Endometrium (tissue), 2 donors: Measurements from ENCODE around the gene LRRC3.

ENCODE experiments used
- FAIRE-seq: peaks from 2 replicates; lab custom pipeline; 2012; peaks lifted over from hg19 to GRCh38; lab: Jason Lieb, UNC
- donor health status: control.
- donor health status: control.

LRRC3 gene

DNA sequence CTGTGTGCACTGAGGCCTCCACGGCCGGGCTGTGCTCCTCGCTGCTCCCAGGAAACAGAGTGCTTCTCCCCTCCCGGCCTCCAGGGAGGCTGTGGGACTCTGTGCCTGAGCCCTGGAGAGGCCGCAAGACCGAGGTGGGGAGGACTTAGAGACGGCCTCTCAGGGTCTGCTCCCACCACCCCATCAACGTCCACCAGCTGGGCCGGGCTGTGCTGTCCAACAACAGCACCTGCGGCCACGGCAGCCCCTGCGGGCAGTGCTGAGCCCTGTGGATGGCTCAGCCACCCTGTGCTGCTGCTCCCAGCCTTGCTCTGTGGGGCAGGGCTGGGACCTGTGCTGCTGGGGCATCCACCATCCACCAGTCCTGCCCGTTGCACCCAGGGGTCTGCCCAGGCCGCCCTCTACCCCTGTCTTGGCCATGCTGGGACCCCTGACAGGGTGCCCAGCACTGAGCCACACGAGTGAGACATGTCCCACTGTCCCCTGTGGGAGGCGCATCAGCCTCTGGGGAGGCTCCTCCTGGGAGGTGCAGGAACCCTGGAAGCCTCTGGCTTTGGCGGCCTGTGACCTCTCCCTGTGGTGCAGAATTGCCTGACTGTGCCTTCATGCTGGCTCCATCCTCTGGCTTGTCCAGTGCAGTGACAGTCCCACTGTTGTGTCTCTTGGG lies 31.2 kb upstream of the LRRC3 start:
- FAIRE-seq, result no peak

DNA sequence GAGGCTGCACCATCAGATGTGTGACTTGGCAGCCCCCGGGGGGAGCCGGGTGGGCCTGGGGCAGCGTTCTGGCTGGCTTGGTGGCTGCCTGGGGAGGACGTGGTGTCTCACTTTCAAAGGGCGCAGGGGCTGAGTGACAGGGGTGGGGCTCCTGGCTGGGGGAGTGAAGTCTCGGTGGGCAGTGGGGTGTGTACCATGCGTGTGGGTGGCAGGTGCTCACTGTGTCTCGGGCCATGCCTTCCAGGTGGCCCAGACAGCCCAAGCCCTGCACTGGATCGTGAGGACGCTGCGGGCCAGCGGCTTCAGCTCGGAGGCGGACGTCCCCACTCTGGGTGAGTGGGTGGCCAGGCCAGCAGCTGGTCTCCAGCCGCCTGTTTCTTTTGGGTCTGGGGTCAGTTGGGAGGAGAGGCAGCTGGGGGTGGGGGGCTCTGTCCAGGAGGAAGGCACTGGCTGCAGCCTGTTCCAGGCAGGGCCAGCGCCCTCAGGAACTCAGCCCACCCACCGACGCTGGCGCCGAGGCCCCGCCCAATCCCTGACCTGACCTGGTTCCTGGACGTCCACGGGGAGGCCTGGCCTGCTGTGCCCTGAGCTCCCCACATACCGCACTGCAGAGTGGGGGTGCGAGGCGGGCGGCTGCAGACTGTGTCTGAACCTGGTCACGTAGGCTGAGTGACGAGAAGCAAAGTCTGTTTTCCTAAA lies 30.6 kb upstream of the LRRC3 start:
- no peak for FAIRE-seq

DNA sequence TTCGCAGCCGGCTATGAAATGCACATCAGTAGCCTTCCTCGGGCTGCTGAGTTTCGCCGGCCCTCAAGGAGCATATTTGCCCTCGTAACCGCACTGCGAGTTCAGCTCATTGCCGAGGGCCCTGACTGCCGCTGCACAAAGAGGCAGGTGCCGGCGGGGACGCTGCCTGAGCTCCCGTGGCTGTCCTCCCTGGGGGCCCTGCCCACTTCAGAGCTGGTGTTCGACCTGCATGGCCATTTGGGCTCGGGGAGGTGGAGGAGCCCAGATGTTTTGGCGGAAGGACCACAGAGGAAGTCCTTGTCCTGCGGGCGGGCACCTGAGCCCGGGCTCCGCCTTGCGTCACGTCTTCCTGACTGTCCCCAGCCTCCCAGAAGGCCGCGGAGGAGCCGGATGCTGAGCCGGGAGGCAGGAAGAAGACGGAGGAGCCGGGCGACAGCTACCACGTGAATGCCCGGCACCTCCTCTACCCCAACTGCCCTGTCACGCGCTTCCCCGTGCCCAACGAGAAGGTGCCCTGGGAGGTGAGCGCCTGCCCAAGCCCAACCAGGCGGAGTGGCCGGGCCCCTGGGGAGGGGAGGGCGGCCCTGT lies 29.9 kb upstream of the LRRC3 start:
- FAIRE-seq, result no peak

DNA sequence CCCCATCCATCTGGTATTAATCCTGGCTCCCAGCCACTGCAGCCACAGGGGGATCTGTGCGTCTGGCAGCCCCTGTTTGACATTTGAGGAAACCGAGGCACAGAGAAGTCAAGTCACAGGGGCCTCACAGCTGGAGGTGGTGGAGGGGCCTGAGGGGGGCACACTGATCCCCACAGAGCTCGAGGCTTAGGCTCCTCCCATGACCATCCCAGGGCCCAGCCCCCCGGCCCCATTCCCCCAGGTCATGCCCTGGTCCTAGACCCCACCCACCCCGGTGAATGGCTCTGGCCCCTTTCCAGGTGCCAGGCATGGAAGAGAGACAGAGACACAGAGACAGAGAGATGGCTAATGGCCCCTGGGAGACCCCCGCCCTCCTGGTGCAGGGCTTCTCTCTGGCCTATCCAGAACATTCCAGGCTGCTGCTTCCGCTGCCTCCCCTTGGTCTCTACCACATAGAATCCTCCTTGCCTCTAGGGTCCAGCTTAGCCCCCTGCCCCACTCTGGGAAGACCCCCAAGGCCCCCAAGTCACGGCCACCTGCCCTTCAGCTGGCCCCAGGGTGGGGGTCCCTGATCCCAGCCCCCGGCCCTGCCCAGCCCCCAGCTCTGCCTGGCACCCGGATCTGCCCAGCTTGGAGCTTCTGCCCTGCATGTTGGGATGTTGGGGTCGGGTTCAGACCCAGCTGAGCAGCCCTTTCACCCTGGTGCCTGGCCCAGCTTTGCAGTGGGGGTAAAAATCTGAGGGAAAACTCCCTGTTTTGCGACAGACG lies 29.2 kb upstream of the LRRC3 start:
- no peak for FAIRE-seq

DNA sequence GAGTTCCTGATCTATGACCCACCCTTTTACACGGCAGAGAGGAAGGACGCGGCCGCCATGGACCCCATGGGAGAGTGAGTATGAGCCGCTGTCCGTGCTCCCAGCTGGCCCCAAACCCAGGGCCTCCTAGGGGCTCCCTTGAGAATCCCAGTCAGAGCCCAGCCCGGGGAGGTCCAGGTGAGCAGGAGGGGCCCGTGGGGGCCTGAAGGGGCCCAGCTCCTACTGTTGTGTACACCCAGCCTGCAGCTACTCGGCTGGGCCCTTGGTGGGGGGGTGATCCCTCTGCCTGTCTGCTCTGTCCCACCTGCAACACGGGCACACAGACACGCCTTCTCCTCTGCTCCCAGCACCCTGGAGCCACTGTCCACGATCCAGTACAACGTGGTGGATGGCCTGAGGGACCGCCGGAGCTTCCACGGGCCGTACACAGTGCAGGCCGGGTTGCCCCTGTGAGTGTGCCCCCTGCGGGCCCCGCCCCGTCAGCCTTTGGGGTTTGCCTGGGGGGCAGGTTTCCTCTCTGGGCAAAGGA lies 28.6 kb upstream of the LRRC3 start:
- FAIRE-seq, result no peak

DNA sequence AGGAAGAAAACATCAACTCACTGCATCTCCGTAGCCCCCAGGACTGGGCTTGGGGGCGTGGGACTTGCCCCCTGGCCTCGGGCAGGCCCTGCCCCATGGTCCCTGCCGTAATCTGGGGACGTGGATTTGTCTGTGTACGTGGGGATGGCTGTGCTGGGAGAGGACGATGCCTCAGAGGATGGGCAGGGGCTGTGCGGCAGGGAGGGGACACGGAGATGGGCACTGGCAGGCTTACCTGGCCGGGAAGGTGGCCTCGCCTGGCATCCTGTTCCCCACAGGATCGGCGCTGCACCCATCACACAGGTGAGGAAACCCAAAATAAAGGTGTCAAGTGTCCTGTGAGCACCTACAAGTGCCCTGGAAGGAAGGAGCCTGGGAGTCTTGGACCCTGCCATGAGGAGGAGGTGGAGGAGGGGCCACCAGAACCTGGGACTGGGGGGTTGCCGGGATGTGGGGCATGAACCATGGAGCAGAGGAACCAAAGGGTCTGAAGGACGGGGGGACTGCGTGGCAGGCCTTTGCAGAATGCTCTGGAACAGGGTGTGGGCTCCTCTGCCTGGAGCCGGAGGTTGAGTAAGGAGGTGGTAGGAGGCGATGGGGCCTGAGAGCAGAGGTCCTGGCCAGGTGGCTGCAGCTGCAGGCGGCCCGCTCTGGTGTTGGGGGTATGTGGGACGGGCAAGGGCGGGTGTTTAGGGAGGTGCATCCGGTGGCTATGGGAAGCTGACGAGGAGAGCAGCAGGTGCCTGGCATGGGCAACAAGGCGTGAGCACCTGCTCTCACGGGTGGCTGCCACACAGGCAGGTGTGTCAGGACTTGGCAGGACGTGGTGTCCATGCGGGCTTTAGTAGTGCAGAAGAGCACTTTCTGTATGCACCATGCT lies 27.8 kb upstream of the LRRC3 start:
- FAIRE-seq, result no peak

DNA sequence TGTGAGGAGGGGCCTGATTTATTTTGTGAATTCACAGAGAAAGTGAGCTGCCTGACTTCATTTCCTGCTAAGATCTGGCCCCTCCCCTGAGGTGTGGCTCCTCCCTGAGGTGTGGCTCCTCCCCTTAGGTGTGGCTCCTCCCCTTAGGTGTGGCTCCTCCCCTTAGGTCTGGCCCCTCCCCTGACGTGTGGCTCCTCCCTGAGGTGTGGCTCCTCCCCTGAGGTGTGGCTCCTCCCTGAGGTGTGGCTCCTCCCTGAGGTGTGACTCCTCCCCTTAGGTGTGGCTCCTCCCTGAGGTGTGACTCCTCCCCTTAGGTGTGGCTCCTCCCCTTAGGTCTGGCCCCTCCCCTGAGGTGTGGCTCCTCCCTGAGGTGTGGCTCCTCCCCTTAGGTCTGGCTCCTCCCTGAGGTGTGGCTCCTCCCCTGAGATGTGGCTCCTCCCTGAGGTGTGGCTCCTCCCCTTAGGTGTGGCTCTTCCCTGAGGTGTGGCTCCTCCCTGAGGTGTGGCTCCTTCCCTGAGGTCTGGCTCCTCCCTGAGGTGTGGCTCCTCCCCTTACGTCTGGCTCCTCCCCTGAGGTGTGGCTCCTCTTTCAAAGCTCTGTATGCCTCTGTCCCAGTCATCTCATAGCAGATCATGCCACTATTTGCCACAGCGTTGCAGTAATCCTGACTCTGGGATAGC lies 26.9 kb upstream of the LRRC3 start:
- no peak for FAIRE-seq

DNA sequence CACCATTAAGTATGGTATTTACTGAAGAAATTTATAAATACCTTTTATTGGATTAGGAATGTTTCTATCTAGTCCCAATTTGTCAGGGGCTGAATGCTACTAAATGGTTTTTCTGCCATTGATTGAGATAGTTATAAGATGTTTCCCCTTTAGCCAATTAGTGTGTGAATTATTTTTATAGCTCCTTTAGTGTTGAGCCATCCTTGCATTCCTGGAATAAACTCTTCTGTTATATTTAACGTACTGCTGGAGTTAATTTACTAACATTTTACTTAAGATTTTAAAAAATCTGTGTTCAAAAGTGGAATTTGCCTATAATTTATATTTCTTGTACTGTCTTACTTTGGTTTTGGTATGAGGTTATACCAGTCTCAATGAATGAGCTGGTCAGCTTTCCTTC lies 25.4 kb upstream of the LRRC3 start:
- no peak for FAIRE-seq

DNA sequence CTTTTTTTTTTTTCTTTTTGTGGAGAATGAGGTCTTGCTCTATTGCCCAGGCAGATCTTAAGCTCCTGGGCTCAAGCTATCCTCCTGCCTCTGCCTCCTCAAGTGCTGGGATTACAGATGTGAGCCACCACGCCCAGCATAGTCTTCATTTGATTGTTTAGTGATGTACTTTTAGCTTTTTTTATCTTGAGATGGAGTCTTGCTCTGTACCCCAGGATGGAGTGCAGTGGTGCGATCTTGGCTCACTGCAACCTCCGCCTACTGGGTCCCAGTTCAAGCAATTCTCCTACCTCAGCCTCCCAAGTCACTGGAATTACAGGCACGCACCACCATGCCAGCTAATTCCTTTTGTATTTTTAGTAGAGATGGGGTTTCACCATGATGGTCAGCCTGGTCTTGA lies 24.0 kb upstream of the LRRC3 start:
- FAIRE-seq, result no peak

DNA sequence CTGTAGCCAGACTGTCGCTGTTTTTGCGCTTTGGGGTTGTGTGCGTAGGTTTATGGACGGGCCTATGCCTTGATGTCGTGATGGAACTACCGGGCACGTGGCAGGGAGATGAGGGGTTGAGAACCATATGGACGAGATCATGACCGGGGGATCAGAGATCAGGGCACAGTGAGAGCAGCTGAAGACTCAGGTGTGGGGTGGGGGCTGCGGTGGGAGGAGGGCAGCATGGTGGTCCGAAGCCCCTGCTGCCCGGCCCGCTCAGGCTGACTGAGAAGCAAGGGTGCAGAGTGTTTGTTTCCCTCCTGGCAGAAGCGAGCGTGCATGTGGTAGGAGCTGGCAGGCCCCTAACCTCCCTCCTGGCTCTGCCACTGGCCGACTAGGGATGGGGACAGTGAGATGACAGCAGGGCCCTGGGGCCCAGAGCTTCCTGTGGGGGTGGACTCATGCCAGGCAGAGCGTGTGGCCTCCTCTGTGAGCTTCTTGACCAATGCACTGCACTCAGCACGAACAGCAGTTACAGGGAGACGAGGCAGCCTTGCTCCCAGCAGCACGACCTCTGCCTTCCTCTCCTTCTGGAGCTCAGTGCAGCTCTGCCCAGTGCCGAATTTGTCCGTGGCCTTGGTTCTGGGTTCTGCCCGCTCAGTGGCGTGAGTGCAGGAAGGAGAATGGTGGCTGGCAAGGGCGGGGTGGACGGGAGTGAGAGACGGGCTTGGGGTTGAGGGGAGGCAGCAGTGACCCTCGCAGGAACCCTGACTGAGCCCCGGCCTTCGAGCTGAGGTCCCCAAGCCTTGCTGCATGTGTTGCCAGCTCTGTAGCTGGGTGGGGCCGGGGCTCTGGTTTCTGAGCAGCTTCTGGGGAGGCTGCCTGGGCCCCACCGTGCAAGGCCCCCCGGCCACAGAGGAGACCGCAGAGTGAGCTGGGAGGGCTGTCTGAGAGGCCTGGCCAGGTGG lies 22.2 kb upstream of the LRRC3 start:
- FAIRE-seq, result no peak

DNA sequence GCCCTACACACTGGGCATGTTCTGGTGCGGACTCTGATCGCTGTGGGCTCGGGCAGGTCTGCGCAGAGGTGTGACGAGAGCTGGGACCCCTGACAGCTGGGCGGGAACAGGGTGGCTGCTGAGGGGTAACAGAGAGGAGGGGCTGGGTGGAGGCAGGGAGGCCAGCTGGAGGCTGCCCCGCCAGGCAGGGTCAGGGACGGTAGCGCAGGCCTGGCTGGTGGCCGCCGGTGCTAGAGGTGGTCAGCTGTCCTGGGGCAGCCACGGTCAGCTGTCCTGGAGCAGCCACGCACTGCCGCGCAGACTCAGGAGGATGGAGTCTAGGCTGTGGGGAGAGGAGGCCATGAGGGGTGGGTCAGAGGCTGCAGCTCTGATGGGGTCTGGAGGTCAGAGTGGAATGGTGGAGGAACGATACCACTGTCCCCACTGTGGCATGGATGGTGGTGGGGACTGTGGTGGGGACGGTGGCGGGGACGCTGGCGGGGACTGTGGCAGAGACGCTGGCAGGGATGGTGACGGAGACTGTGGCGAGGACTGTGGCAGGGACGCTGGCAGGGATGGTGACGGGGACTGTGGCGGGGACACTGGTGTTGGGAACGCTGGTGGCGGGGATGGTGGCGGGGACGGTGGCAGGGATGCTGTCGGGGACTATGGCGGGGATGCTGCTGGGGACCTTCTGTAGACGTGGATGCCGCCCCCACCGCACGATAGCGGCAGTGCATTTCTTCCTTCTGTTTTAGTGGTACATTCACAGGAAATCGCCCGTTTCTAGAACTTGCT lies 21.3 kb upstream of the LRRC3 start:
- no peak for FAIRE-seq

DNA sequence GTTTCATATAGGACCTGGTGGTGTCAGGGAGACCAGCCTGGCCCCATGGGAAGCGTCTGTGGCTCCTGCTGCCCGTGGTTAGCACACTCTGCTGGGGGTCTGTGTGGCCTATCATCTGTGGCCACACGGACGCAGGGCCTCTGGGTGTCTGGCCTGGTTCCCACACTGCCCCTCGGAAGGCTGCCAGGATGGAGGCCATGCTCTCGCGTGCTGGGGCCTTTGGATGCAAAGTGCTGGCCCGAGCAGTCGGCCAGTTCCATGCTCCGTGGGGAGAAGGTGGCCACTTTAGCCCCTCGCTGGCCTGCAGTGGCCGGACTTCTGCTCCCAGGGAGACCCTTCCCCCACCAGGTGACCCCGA lies 20.8 kb upstream of the LRRC3 start:
- no peak for FAIRE-seq

DNA sequence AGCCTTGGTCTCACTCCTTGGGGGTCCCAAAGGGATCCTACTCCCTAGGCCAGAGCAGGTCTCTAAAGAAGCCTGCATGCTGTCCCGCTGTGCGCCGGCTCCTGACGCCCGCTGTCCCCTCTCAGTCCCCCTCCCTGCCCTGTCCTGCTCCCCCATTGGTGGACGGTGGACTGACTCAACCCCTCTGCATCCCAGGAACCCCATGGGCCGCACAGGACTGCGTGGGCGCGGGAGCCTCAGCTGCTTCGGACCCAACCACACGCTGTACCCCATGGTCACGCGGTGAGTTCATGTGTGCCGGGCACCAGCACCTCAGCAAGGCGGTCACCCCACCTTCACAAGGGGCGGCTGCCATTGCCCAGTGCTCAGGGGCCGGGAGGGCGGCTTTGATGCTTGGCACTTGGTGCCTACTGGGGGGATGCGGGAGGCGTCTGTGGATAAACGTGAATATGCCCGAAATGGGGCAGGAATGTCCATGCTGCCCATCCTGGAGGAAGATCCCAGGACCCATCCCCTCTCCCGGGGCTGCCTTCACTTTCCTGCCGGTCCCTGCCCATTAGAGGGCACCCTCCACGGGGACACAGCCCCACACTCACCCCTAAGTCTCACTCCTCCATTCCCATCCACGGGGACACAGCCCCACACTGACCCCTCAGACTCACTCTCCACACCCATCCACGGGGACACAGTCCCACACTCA lies 20.2 kb upstream of the LRRC3 start:
- no peak for FAIRE-seq

DNA sequence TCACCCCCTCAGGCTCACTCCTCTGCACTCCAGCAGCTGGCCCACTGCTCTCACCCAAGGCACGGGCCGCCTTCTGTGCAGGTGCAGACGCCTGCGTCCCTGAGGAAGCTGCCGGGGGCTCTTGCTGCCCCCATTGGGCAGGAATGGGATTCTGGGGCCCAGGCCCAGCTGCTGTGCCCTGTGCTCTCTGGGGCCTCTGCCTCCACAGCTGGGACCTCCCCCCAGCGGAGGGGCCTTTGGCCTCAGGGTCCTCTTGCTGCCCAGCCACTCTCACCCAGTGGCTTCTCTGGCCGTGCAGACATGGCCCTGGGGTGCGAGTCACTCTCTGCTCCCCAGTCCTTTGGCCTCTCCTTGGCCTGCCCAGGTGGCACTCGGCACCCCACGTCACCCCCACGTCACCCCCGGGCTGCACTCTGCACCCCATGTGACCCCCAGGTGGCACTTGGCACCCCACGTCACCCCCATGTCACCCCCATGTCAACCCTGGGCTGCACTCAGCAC lies 19.1 kb upstream of the LRRC3 start:
- no peak for FAIRE-seq

DNA sequence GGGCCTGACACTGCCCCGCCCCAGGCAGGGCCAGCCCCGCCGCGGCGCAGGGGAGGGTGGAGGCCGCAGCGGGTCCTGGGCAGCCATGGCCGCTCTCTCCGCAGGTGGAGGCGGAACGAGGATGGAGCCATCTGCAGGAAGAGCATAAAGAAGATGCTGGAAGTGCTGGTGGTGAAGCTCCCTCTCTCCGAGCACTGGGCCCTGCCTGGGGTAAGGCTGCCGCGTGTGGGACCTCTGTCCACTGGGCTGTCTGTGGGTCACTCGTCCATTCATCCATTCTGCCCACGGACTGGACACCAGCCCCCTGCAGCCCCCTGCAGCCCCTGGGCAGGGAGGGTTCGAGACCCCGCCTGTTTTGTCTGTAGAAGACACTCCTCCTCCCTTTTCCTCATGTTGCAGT lies 18.4 kb upstream of the LRRC3 start:
- no peak for FAIRE-seq

DNA sequence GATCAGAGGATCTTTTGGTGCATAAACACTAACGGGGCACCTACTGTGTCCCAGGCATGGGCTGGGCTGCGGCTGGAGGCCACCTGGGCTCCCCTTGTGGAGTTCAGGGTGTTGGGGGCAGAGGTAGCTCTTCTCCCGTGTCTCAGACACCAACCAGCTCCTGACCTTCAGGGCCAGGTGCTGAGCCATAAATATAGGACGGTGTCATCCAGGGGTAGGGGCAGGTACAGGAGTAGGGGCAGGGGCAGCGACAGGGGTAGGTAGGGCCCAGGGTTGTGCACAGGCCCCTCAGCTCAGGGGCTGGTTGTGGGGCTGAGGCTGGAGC lies 18.0 kb upstream of the LRRC3 start:
- FAIRE-seq, result no peak

DNA sequence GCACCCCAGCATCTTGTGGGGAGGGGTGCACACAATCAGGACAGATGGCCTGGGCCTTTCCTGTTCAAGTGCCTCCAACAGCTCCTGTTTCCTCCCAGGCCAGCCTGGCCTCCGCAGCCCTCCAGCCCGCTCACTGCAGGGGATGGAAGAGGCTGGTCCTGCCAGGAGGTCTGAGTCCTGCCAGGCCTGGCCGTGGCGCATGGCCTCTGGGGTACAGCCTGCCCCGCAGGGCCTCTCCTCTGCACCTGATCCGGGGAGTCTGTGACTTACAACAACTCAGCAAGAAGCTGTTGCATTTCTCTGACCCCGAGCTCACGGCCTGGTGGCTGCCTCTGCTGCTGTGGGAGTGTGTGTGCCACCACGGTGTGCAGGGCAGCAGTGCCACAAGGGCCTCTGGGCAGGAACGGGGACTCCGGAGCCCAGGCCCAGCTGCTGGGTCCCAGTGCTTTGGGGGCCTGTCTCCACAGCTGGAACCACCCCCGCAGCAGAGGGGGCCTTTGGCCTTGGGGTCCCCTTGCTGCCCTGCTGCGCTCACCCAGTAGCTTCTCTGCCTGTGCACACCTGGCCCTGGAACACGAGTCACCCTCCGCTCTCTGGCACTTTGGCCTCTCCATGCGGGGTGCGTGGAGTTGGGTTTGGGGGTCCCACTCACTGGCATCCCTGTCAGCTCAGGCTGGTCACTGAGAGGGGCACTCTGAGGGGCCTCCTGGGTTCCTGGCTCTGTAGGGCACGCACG lies 17.4 kb upstream of the LRRC3 start:
- FAIRE-seq, result no peak
